Lung (tissue), 12 donors: ENCODE results near the gene CTCF. TPM values are rescaled to one million over a fixed set of nuclear protein-coding genes. Genes with fewer than 3 reads are reported as not detected.

ENCODE experiments used
- ATAC-seq: fragments of 200-7000 bp; cut with Tn5 transposase; one replicate; pipeline ENCODE4 v1.9.1; 2020; ENCODE audit warnings: moderate number of reproducible peaks; ENCODE audit not compliant: insufficient read depth, low FRiP score
- DNase-seq, 3 donors: peaks; one replicate each; pipeline ENCODE4 v3.0.0-alpha.2; 2013 to 2017
- H3K27ac ChIP-seq, 2 donors: one replicate each; pipeline ENCODE4 v1.5.1; 2013; ENCODE audit warnings: mild to moderate bottlenecking in 2 of 2, moderate library complexity in 2 of 2, control low read depth in 1 of 2, inconsistent platforms in 1 of 2, low read depth in 1 of 2, low read length in 1 of 2
- H3K27me3 ChIP-seq, 3 donors: one replicate each; pipeline ENCODE4 v1.5.1; 2013; ENCODE audit warnings: low read length in 2 of 3; ENCODE audit not compliant: control insufficient read depth in 3 of 3, insufficient read depth in 3 of 3
- H3K36me3 ChIP-seq, 4 donors: one replicate each; pipeline ENCODE4 v1.5.1; 2013; ENCODE audit warnings: low read length in 4 of 4, mild to moderate bottlenecking in 1 of 4, moderate library complexity in 1 of 4; ENCODE audit not compliant: control insufficient read depth in 4 of 4, insufficient read depth in 4 of 4
- H3K4me1 ChIP-seq, 5 donors: one replicate each; pipeline ENCODE4 v1.5.1; 2013; ENCODE audit warnings: low read length in 5 of 5, mild to moderate bottlenecking in 2 of 5, moderate library complexity in 1 of 5; ENCODE audit not compliant: control insufficient read depth in 5 of 5, insufficient read depth in 5 of 5
- H3K4me3 ChIP-seq: one replicate; pipeline ENCODE4 v1.5.1; 2013; ENCODE audit warnings: mild to moderate bottlenecking, control low read depth, moderate library complexity
- H3K9ac ChIP-seq, 2 donors: one replicate each; pipeline ENCODE4 v1.5.1; 2013; ENCODE audit warnings: low read length in 2 of 2, control low read depth in 1 of 2; ENCODE audit not compliant: insufficient read depth in 1 of 2
- H3K9me3 ChIP-seq, 4 donors: one replicate each; pipeline ENCODE4 v1.5.1; 2013; ENCODE audit warnings: low read length in 3 of 4, mild to moderate bottlenecking in 1 of 4, moderate library complexity in 1 of 4; ENCODE audit not compliant: control insufficient read depth in 4 of 4, insufficient read depth in 3 of 4
- WGBS, 2 donors: extraction: QIAGEN DNeasy Blood & Tissue Kit; methylation state at CpG; one replicate each; pipeline ENCODE4 v1.1.7; 2013; 5-methylcytosine and 5-hydroxymethylcytosine counted together
- polyA plus RNA-seq, 2 donors: library from polyadenylated mRNA; stranded (reverse); fragments of 200-250 nt; gene quantifications; one replicate each; pipeline ENCODE4 v1.2.1, GENCODE V29; 2013
- total RNA-seq, 2 donors: library from RNA; depleted of rRNA in 1 of 2; stranded (reverse); fragments of >200 nt in 1 of 2; gene quantifications; one replicate each; pipeline ENCODE4 v1.2.1, GENCODE V29; 2014 to 2021
- TF ChIP-seq, protein P1 (sequence below): IDR thresholded peaks from 2 replicates; pipeline ENCODE4 v1.5.1; 2012; ENCODE audit warnings: mild to moderate bottlenecking; ENCODE audit errors: control extremely low read depth, extremely low read depth
- donor health status: control.
- donor health status: control.
- donor health status: Bipolar disorder and iron deficiency.
- donor health status: healthy.
- donor health status: DM: yes; HTN: yes; CAD: no.

Gene CTCF
- total and polyA plus RNA-seq, 4 donors: 16.7 to 54.2 (median 23.3) TPM

DNA sequence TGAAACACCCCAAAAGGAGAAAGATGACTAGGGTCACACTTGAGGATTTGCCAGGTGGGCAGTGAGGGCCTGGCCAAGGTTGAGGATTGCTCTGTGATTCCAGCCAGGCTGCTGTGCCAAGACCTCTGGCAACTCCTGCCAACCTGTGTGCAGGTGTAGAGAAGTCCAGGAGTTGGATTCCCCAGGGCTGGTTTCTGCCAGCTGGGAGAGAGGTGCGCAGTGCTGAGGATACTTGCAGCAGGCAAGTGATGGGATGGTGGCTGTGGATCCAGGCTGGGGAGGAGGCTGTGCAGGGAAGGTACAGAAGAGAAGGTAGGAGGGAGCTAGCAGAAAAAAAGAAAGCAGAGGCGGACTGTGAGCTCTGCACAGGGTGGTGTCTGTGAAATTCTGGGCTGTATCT is 27.1 kb upstream of the CTCF start:
- no peak for DNase-seq
- H3K4me3 ChIP-seq: no peak overlapping the region
- peaks cover 0 to 26% (median 14%) of the 10 kb centered on the region in 5 donors for H3K4me1 ChIP-seq
- H3K27ac ChIP-seq: peak overlapping the region in 1 of 2 donors; percentile 18
- TF ChIP-seq, protein P1, sequence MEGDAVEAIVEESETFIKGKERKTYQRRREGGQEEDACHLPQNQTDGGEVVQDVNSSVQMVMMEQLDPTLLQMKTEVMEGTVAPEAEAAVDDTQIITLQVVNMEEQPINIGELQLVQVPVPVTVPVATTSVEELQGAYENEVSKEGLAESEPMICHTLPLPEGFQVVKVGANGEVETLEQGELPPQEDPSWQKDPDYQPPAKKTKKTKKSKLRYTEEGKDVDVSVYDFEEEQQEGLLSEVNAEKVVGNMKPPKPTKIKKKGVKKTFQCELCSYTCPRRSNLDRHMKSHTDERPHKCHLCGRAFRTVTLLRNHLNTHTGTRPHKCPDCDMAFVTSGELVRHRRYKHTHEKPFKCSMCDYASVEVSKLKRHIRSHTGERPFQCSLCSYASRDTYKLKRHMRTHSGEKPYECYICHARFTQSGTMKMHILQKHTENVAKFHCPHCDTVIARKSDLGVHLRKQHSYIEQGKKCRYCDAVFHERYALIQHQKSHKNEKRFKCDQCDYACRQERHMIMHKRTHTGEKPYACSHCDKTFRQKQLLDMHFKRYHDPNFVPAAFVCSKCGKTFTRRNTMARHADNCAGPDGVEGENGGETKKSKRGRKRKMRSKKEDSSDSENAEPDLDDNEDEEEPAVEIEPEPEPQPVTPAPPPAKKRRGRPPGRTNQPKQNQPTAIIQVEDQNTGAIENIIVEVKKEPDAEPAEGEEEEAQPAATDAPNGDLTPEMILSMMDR: no peak
- WGBS, 2 donors: 96 to 99% methylated on average over 2 of the region's 2 CpGs
- H3K9ac ChIP-seq: no peak overlapping the region
- no peaks in the 10 kb centered on the region for H3K9me3 ChIP-seq
- H3K36me3 ChIP-seq: peaks cover 0 to 11% (median 6%) of the 10 kb centered on the region in 4 donors
- H3K27me3 ChIP-seq: no peaks in the 10 kb centered on the region
- no peak for ATAC-seq

DNA sequence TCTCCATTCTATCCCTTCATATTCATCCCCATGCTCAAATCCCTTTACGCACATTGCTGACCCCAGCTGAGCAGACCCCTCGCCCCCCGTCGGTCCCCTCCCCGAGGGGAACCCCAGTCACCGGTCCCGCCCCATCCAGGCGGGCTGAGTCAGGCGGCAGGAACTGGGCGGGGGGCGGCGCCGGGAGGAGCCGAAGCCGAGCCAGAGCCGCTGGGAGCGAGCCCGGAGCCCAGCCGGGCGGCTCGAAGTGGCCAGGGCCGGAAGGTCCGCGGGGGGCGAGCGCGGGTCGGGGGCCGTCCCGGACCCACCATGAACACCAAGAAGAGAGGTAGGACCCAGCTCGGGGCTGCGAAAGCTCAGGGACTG is 25.1 kb upstream of the CTCF start:
- peaks cover 0 to 22% (median 4%) of the 10 kb centered on the region in 5 donors for H3K4me1 ChIP-seq

DNA sequence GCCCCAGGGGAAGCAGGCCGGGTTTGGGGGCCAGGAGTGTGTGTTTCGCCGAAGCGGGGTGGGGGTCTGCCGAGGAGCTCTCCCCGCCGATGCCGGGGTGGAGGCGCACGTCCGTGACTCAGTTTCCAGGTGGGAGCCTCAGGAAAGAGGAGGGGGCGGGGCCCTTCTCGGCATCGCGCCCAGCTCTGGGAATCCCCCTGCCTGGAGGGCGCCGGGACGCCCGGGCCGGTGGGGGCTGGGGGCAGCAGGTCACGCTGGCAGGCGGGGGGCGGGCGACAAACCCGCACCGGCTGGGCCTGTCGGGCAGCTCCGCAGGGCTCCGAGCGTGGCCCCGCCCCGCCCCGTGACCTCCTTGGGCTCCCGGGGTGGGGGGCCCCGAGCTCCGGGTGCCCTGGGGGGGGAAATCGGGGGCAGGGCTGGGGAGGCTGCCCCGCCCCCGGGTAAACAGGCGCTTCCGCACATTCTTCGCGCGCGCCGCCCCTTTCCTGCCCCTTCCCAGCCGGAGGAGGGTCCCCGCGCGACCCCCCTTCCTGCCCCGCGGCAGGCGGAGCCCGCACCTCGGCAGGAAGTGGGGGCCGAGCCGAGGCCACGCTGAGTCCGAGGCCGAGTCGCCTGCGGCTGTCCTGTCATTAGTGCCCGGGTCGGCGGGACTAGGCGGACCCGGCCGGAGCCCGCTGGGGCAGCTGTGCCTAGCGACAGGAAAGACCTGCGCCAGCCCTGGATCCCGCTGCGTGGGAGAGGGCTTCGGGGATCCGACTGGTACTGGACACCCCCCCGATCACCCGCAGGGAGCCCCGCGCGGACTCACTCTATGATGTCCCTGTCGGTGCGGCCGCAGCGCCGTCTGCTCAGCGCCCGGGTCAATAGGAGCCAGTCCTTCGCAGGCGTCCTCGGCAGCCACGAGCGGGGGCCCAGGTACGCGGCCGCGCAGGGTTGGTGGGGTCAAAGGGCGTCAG is 24.4 kb upstream of the CTCF start:
- DNase-seq (peak; percentile 72 to 84 (median 81)), ATAC-seq (peak; percentile 59)
- Histone ChIP-seq H3K4me3 (peak overlapping the region; percentile 35), H3K27ac (peak overlapping the region; percentile 85 to 87), H3K27me3 (no peaks in the 10 kb centered on the region), H3K9ac (peak overlapping the region in 1 of 2 donors; percentile 68), H3K9me3 (no peaks in the 10 kb centered on the region), H3K36me3 (peaks cover 0 to 36% (median 19%) of the 10 kb centered on the region in 4 donors), H3K4me1 (peaks cover 0 to 21% (median 4%) of the 10 kb centered on the region in 5 donors)
- TF ChIP-seq, protein P1: no peak
- 1 to 2% methylated on average over 60 to 97 of the region's 97 CpGs for WGBS, 2 donors

More for the DNA sequence above, 25.1 kb upstream of the CTCF start:
- 1 to 2% methylated on average over 28 to 32 of the region's 32 CpGs for WGBS, 2 donors
- Histone ChIP-seq H3K9me3 (no peaks in the 10 kb centered on the region), H3K36me3 (peaks cover 0 to 30% (median 15%) of the 10 kb centered on the region in 4 donors), H3K27me3 (no peaks in the 10 kb centered on the region), H3K9ac (peak overlapping the region in 1 of 2 donors; percentile 68), H3K4me3 (peak overlapping the region; percentile 35), H3K27ac (peak overlapping the region; percentile 85 to 87)
- TF ChIP-seq, protein P1: no peak
- ATAC-seq: peak; percentile 48
- DNase-seq: peak; percentile 65 to 80 (median 75)
